Osteocyte (in vitro differentiated cells): ENCODE results near the gene CORO2B. TPM values are rescaled to one million over a fixed set of nuclear protein-coding genes. Genes with fewer than 3 reads are reported as not detected.

Experiments used
- DNase-seq: peaks from one replicate; pipeline ENCODE4 v3.0.0; 2021; ENCODE audit warnings: mixed read lengths; ENCODE audit not compliant: unreplicated experiment; ENCODE audit errors: extremely low spot score
- H3K27ac Mint-ChIP-seq: one replicate; pipeline ENCODE4 v1.8.0; 2021; ENCODE audit warnings: mild to moderate bottlenecking, mixed read lengths; ENCODE audit not compliant: unreplicated experiment
- H3K27me3 Mint-ChIP-seq: one replicate; pipeline ENCODE4 v1.8.0; 2021; ENCODE audit warnings: mixed read lengths; ENCODE audit not compliant: unreplicated experiment
- H3K36me3 Mint-ChIP-seq: one replicate; pipeline ENCODE4 v1.8.0; 2021; ENCODE audit warnings: mixed read lengths; ENCODE audit not compliant: unreplicated experiment
- H3K4me1 Mint-ChIP-seq: one replicate; pipeline ENCODE4 v1.8.0; 2021; ENCODE audit warnings: mixed read lengths; ENCODE audit not compliant: unreplicated experiment
- H3K4me3 Mint-ChIP-seq: one replicate; pipeline ENCODE4 v1.8.0; 2021; ENCODE audit warnings: mild to moderate bottlenecking, moderate library complexity, mixed read lengths; ENCODE audit not compliant: unreplicated experiment
- H3K9me3 Mint-ChIP-seq: one replicate; pipeline ENCODE4 v1.8.0; 2021; ENCODE audit warnings: mixed read lengths; ENCODE audit not compliant: unreplicated experiment
- total RNA-seq: library from RNA; stranded (reverse); gene quantifications from 2 replicates; pipeline ENCODE4 v1.2.1, GENCODE V29; 2021
- TF ChIP-seq, protein P1 (sequence below): fragments of 200-600 bp; sonication (generic); IDR thresholded peaks from 2 replicates; pipeline ENCODE4 v1.5.0; 2021; ENCODE audit warnings: antibody characterized with exemption, mild to moderate bottlenecking, moderate library complexity

Gene CORO2B
- total RNA-seq, 1 donor from 2014 or later = 22.6 TPM

DNA sequence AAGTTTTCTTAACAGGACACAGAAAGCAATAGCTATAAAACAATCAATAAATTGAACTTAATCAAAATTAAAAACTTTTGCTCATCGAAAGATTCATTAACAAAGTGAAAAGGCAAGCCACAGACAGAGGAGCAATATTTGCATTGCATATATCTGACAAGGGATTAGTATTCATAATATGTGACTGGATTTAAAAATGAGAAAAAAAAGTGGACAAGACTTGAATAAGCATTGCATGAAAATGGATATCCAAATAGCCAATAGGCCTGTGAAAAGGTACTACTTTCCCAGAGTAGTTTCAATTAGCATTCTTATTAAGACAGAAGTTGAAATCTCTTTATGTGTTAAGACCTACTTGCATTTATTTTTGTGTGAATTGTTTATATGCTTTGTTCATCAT, 84.7 kb downstream of the CORO2B start:
- Mint-ChIP-seq H3K4me1 (no peaks in the 10 kb centered on the region), H3K36me3 (peaks cover 12% of the 10 kb centered on the region), H3K27ac (no peak overlapping the region), H3K4me3 (no peak overlapping the region), H3K9me3 (peaks cover 10% of the 10 kb centered on the region), H3K27me3 (no peaks in the 10 kb centered on the region)
- TF ChIP-seq, protein P1, sequence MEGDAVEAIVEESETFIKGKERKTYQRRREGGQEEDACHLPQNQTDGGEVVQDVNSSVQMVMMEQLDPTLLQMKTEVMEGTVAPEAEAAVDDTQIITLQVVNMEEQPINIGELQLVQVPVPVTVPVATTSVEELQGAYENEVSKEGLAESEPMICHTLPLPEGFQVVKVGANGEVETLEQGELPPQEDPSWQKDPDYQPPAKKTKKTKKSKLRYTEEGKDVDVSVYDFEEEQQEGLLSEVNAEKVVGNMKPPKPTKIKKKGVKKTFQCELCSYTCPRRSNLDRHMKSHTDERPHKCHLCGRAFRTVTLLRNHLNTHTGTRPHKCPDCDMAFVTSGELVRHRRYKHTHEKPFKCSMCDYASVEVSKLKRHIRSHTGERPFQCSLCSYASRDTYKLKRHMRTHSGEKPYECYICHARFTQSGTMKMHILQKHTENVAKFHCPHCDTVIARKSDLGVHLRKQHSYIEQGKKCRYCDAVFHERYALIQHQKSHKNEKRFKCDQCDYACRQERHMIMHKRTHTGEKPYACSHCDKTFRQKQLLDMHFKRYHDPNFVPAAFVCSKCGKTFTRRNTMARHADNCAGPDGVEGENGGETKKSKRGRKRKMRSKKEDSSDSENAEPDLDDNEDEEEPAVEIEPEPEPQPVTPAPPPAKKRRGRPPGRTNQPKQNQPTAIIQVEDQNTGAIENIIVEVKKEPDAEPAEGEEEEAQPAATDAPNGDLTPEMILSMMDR = no peak
- DNase-seq = no peak

DNA sequence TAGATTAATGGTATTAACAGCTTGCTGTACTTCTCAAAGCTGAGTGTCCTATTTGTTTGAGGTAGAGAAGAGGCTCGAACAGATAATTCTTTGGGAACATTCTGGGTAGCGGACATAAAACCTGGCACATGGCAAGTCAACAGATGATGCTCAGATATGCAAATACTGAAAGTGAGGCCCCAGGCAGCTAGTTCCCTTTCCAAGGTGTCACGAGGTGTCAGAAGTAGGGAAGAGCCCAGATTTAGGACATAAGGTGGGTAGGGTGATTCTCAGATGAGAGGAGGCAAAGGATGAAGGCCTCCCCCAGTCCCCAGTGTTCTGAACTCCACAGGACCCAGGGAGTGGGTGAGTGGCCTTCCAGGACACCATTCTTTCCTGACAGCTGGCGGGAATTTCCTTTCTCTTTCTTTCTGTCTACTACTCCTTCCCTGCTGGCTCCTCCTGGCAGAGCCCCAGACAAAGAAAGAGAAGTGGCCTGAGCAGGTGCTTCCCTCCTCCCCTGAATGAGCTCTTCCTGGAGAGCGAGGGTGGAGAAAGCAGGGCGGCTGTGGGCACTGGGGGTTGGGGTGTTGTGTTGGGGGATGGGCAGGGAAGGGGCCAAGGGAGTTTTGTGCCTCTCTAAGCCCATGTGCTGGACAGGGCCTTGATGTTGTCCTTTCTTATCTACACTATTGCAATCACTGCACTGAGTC, 87.5 kb downstream of the CORO2B start:
- Mint-ChIP-seq H3K4me3 (no peak overlapping the region), H3K4me1 (peaks cover 1% of the 10 kb centered on the region), H3K9me3 (peaks cover 10% of the 10 kb centered on the region), H3K27me3 (no peaks in the 10 kb centered on the region), H3K27ac (no peak overlapping the region), H3K36me3 (peaks cover 10% of the 10 kb centered on the region)
- no peak for DNase-seq
- TF ChIP-seq, protein P1 = no peak

DNA sequence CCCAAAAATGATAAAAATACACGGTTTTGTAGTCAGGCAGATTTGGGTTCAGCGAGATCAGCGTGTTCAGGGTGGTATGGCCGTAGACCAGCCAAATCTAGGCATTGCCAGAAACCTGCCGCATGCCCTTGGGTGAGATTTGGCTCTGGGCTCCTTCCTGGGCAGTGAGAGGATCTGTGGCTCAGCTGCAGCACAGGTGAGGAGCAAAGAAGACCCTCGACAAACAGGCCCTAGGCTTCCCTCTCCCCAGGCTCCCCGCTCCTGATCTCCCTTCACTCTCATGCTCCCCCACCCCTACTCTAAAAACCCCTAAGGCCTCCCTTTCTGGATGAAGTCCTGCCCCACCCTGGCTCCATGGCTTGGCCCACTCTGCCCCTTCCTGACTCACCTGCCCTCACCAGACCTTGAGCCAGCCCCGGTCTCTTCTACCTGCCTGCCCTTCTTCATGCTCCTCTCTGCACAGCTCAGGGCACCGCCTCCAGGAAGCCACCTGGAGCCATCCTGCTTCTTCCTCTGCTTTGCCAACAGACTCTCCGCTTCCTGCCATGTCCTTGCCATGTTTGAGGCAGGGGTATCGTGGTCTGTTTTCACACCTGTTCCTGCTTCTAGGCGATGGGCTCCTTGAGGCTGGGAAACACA, 88.1 kb downstream of the CORO2B start:
- H3K4me3 Mint-ChIP-seq = no peak overlapping the region
- peaks cover 10% of the 10 kb centered on the region for H3K36me3 Mint-ChIP-seq
- peak; percentile 64 for DNase-seq
- H3K9me3 Mint-ChIP-seq = peaks cover 9% of the 10 kb centered on the region
- TF ChIP-seq, protein P1 = no peak
- no peak overlapping the region for H3K27ac Mint-ChIP-seq
- H3K4me1 Mint-ChIP-seq = peaks cover 1% of the 10 kb centered on the region
- no peaks in the 10 kb centered on the region for H3K27me3 Mint-ChIP-seq

DNA sequence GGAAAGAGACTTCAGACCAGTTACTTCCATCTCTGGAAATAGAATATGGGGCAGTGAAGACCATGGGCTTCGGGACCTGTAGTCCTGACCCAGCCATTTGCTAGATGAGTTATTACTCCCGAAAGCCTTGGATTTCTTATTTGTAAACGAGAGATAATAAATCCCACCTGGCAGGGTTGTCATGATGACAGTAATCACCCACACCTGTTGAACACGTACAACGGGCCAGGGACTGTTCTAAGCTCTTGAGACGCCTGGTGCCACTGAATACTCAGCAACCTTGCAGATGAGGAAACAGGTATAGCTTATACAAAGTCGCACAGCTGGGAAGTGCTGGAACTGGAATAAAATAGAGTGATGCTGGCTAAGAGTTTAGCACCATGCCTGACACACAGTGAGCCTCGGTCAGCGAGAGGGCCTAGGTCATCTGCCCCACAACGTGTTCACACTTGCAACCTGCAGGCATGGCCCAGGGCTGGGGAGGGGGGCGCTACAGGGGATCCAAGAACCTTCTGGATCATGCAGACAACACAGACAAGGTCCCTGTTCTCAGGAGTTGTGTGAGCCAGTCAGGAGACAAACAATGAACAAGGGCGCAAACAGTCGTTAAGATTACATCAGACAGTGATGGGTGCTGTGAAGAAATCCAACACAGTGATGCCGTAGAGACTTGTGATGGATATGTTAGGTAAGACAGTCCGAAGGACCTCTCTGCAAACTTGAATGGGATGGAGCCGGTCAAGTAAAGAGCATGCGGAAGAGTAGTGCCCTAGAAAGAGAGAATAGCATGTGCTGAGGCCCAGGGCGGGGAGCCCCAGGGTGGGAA, 89.2 kb downstream of the CORO2B start:
- peaks cover 6% of the 10 kb centered on the region for H3K36me3 Mint-ChIP-seq
- DNase-seq = peak; percentile 62
- H3K4me1 Mint-ChIP-seq = peaks cover 3% of the 10 kb centered on the region
- TF ChIP-seq, protein P1 = no peak
- H3K27ac Mint-ChIP-seq = no peak overlapping the region
- peaks cover 5% of the 10 kb centered on the region for H3K9me3 Mint-ChIP-seq
- H3K27me3 Mint-ChIP-seq = no peaks in the 10 kb centered on the region
- H3K4me3 Mint-ChIP-seq = no peak overlapping the region
